Liver (tissue), 9 donors: Measurements from ENCODE around the gene PPM1L. TPM values are rescaled to one million over a fixed set of nuclear protein-coding genes. Genes with fewer than 3 reads are reported as not detected.
A peak's percentile ranks its signal among the peaks of the same experiment; 100 is the strongest.

Source experiments
- DNase-seq: peaks from one replicate; pipeline ENCODE4 v3.0.0-alpha.2; 2017; ENCODE audit warnings: low spot score
- H3K27ac ChIP-seq, 2 donors: one replicate each; pipeline ENCODE4 v1.7.0; 2013; ENCODE audit warnings: inconsistent platforms in 2 of 2, low read length in 2 of 2, control low read depth in 1 of 2, low read depth in 1 of 2, mild to moderate bottlenecking in 1 of 2
- H3K27me3 ChIP-seq, 4 donors: one replicate each; pipeline versions ENCODE4 v1.6.1 to v1.7.0; 2013; ENCODE audit warnings: low read length in 3 of 4, inconsistent platforms in 1 of 4, mild to moderate bottlenecking in 1 of 4, moderate library complexity in 1 of 4; ENCODE audit not compliant: control insufficient read depth in 4 of 4, insufficient read depth in 4 of 4
- H3K36me3 ChIP-seq, 4 donors: one replicate each; pipeline versions ENCODE4 v1.6.1 to v1.7.0; 2013; ENCODE audit warnings: low read length in 3 of 4, mild to moderate bottlenecking in 3 of 4, low read depth in 1 of 4, moderate library complexity in 1 of 4; ENCODE audit not compliant: control insufficient read depth in 4 of 4, insufficient read depth in 3 of 4
- H3K4me1 ChIP-seq, 4 donors: one replicate each; pipeline versions ENCODE4 v1.6.1 to v1.7.0; 2013; ENCODE audit warnings: low read length in 3 of 4, mild to moderate bottlenecking in 3 of 4, moderate library complexity in 1 of 4; ENCODE audit not compliant: control insufficient read depth in 4 of 4, insufficient read depth in 4 of 4
- H3K4me3 ChIP-seq, 3 donors: one replicate each; pipeline versions ENCODE4 v1.6.1 to v1.7.0; 2013; ENCODE audit warnings: low read length in 3 of 3, control low read depth in 1 of 3, low read depth in 1 of 3, mild to moderate bottlenecking in 1 of 3
- H3K9ac ChIP-seq, 2 donors: one replicate each; pipeline ENCODE4 v1.7.0; 2013; ENCODE audit warnings: low read length in 2 of 2, mild to moderate bottlenecking in 2 of 2, moderate library complexity in 2 of 2, control low read depth in 1 of 2, low read depth in 1 of 2
- H3K9me3 ChIP-seq, 4 donors: one replicate each; pipeline versions ENCODE4 v1.6.1 to v1.7.0; 2013; ENCODE audit warnings: low read length in 3 of 4; ENCODE audit not compliant: control insufficient read depth in 4 of 4
- CTCF ChIP-seq: fragments of 150-350 bp; IDR thresholded peaks from 2 replicates; pipeline ENCODE4 v1.5.1; 2017; ENCODE audit warnings: improper control_type of control experiment, low read depth, low read length; ENCODE audit not compliant: missing input control
- EGR1 ChIP-seq, 2 donors: IDR thresholded peaks; 2 replicates each; pipeline ENCODE4 v1.6.1; 2016 to 2018; ENCODE audit warnings: antibody characterized with exemption in 2 of 2, low read depth in 2 of 2
- FOXA1 ChIP-seq: IDR thresholded peaks from 2 replicates; pipeline ENCODE4 v1.6.1; 2016; ENCODE audit warnings: antibody characterized with exemption
- FOXA2 ChIP-seq: IDR thresholded peaks from 2 replicates; pipeline ENCODE4 v1.6.1; 2016; ENCODE audit warnings: antibody characterized with exemption
- HNF4G ChIP-seq: IDR thresholded peaks from 2 replicates; pipeline ENCODE4 v1.6.1; 2016; ENCODE audit warnings: antibody characterized with exemption
- JUND ChIP-seq, 2 donors: IDR thresholded peaks; 2 replicates each; pipeline ENCODE4 v1.6.1; 2016; ENCODE audit warnings: antibody characterized with exemption in 2 of 2
- RAD21 ChIP-seq, 2 donors: IDR thresholded peaks; 2 replicates each; pipeline ENCODE4 v1.6.1; 2016; ENCODE audit warnings: antibody characterized with exemption in 2 of 2, mild to moderate bottlenecking in 2 of 2
- REST ChIP-seq: IDR thresholded peaks from 2 replicates; pipeline ENCODE4 v1.6.1; 2016; ENCODE audit warnings: antibody characterized with exemption, mild to moderate bottlenecking
- RXRA ChIP-seq, 2 donors: IDR thresholded peaks; 2 replicates each; pipeline ENCODE4 v1.6.1; 2017 to 2018; ENCODE audit warnings: antibody characterized with exemption in 2 of 2, mild to moderate bottlenecking in 1 of 2
- ZBTB33 ChIP-seq: IDR thresholded peaks from 2 replicates; pipeline ENCODE4 v1.6.1; 2016; ENCODE audit warnings: antibody characterized with exemption
- WGBS: extraction: QIAGEN DNeasy Blood & Tissue Kit; methylation state at CpG from one replicate; pipeline ENCODE4 v1.1.7; 2013; 5-methylcytosine and 5-hydroxymethylcytosine counted together
- polyA plus RNA-seq, 2 donors: library from polyadenylated mRNA; stranded (reverse) in 1 of 2; unstranded in 1 of 2; fragments of 200-250 nt in 1 of 2; fragments of >200 nt in 1 of 2; fragmentation: Nextera tagmentation in 1 of 2; extraction: Ambion mirVana in 1 of 2; gene quantifications; one replicate each; pipeline versions ENCODE4 v1.2.1 to v1.2.3, GENCODE V29; 2013 to 2015
- total RNA-seq, 2 donors: library from RNA; depleted of rRNA; stranded (reverse); fragments of >200 nt; gene quantifications; one replicate each; pipeline ENCODE4 v1.2.3, GENCODE V29; 2014
- donor health status: healthy.
- donor health status: healthy.
- donor health status: healthy.
- donor health status: healthy.
- donor health status: healthy.

The PPM1L gene
- total and polyA plus RNA-seq, 4 donors: 1.6 to 8.5 (median 4.8) TPM

- TF ChIP-seq RAD21 (IDR thresholded peaks at IDR 0.05) (peak; percentile 96 to 97), FOXA1 (no peak), CTCF (peak; percentile 98), HNF4G (no peak)
- H3K27me3 ChIP-seq: no peaks in the 10 kb centered on the region
- no peak overlapping the region for H3K9ac ChIP-seq
- no peaks in the 10 kb centered on the region for H3K36me3 ChIP-seq
- DNase-seq: no peak
- H3K4me1 ChIP-seq: no peaks in the 10 kb centered on the region
- no peak overlapping the region for H3K4me3 ChIP-seq
- H3K27ac ChIP-seq: no peak overlapping the region
- H3K9me3 ChIP-seq: no peaks in the 10 kb centered on the region
- 24% methylated on average over 4 of the region's 4 CpGs for WGBS
Observed at GRCh38 chr3:160921020-160921635, 165.1 kb downstream of the PPM1L start.

GRCh38 chr3:160924776-160925175 lies 168.7 kb downstream of the PPM1L start:
- no peak overlapping the region for H3K4me3 ChIP-seq

More at GRCh38 chr3:160924776-160925175, 168.7 kb downstream of the PPM1L start:
- no peak for TF ChIP-seq FOXA2
- TF ChIP-seq REST: no peak
- TF ChIP-seq EGR1 (IDR thresholded peaks at IDR 0.05; ENCODE audit: low read depth in 2 of 2): no peak
- TF ChIP-seq JUND (IDR thresholded peaks at IDR 0.05): no peak
- TF ChIP-seq ZBTB33: no peak
- no peak for TF ChIP-seq RAD21 (IDR thresholded peaks at IDR 0.05)
- no peak for TF ChIP-seq RXRA (IDR thresholded peaks at IDR 0.05)
- TF ChIP-seq CTCF: no peak
- Histone ChIP-seq H3K9me3 (no peaks in the 10 kb centered on the region), H3K27ac (no peak overlapping the region), H3K9ac (no peak overlapping the region), H3K36me3 (no peaks in the 10 kb centered on the region), H3K27me3 (no peaks in the 10 kb centered on the region), H3K4me1 (no peaks in the 10 kb centered on the region)
- 78% methylated on average over 1 of the region's 1 CpG for WGBS
- no peak for DNase-seq
